GM21447 (cell line): Measurements from ENCODE around the gene CEP19.
"Not testable (repeated sequence)": the region's sequence is repeated elsewhere in the genome, so short reads cannot be mapped to it uniquely, and the experiment has no call there.

Source experiments
- ATAC-seq: cut with Tn5 transposase; IDR thresholded peaks from one replicate; pipeline ENCODE4 v1.9.1; 2021; ENCODE audit not compliant: unreplicated experiment

The CEP19 gene, protein sequence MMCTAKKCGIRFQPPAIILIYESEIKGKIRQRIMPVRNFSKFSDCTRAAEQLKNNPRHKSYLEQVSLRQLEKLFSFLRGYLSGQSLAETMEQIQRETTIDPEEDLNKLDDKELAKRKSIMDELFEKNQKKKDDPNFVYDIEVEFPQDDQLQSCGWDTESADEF

DNA sequence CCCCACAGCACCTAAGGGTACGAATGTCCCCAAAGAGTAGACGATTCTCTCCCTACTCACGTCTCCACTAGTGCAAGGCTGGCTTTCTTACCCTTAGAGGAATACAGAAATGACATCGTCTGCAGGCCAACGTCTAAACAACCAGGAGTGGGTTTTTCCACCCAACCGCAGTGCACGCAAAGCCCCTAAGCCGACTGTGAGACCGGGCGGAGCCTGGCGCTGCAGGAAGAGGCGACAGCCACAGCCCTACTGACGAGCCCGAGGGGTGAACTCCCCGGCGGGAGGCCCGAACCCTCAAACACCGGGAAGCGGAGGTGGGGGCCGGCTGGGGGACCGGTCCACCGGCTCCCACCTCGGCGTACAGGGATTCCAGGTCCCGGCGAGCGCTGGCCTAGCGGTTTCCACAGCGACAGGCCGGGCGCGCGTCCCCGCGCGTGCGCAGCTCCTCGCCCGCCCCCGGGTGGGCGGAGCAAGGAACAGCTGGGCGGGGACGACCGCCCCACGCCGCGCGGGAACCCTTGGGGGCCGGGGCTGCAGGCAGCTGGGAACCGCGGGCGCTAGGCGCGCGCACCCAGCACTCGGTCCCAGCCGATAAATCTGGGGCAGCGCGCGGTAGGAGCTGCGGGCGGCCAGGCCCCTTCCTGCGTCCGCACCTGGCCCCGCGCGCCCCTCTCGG, at the start of gene CEP19, which contains the start of gene PIGX:
TSS of gene CEP19 (minus strand) at position 413 of the 676 bp plus-strand sequence. CDS start 3,593 bp downstream, outside the sequence.
TSS of gene PIGX (plus strand) at position 540 of the 676 bp plus-strand sequence.
- peak; percentile 70 for ATAC-seq

DNA sequence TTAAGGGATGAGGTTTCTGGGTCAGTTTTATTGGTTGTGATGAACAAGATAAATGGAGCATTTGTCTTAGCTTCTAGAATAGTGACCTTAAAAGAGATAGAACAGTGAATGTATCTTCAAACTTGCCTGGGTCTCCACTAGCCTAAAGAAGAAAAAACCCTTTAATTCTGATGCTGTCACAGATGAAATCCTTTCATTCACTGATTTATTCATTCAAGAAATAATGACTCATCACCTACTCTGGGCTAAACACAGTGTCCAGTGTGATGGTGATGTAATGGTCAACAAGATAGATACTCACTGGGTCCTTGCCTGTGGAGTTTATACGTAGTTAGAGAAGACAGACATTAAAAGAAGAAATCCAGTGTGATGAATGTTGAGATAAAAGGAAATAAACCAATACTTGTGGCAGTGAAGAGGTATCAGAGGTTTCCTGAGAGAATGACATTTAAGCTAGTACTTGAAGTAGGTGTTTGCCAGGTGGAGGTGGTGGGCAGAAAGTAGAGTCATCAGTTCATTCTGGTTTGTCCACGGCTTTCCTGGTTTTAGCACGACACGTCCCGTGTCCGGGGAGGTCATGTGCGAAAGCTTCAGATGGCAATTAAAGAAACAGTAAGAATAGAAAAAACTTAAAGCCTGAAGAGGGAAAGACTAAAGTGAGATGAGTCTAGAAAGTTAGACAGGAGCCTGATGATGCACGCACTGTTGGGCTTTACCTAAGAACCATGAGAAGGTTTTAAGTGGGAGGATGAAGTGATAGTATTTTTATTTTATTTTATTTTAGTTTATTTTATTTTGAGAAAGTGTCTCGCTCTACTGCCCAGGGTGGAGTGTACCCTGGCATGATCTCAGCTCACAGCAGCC, 46.1 kb upstream of the CEP19 start:
- ATAC-seq = no peak

DNA sequence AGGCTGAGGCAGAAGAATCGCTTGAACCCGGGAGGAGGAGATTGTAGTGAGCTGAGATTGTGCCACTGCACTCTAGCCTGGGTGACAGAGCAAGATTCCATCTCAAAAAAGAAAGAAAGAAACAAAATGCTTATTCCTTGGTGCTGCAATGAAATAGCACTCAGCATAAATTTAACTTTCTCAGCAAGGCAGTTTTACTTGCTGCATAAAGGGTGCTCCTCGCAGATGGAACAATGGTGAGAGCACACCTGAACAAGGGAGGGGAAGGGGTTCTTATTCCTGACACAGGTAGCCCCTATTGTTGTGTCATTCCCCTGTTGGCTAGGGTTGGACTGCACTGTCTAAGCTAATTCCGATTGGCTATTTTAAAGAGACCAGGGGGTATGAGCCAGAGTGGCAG, 44.7 kb upstream of the CEP19 start:
- no peak for ATAC-seq

DNA sequence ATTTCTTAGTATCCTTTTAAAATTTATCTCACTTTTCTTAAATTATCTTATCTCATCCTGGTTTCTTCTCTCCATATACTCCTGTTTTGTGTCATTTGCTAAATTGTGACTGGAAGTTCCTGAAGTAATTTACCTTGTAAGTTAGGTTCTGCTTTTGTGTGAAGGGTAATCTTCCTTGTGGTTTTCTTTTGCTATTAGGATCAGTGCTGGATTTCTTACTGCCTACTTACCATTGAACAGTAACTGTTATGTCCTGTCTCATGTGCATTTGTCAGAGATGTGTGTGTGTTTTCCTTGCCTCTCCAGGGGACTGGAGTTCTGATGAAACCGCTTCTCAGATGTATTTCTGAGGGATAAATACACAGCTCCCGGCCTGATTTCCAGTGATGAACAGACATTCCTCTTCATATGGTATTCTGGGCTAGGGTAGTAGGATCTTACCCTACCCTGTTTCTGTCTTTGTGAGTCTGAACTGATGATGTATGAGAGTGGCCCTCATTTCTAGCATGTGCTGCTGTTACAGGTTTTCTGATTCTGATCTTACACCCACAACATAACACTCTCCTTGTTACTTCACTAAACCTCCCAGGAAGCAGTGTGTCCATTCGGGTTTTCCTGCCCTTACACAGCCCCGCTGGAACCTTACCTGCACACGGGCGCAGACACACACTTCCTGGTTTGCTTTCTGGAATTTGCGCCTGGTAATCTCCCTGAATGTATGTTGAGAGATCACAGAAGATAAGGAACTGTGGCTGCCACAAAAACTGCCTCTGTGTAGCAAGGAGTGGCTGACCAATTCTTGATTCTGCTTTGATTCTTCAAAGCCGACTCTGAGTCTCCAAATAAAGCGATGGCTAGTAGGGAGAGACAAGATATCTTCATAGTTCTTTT, 42.3 kb upstream of the CEP19 start:
- ATAC-seq = no peak

DNA sequence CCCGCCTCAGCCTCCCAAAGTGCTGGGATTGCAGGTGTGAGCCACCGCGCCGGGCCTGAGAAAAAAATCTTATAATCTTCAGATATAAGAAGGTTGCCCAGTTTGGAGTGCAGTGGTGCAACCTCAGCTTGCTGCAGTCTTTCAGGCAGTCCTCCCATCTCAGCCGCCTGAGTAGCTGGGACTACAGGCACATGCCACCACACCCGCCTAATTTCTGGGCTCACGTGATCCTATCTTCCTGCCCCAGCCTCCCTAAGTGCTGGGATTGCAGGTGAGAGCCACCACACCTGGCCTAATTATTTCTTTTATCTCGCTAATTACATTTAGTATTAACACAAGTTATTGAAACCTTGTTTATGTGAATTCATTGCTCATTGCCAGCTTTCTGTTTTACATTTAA, 41.2 kb upstream of the CEP19 start:
- no peak for ATAC-seq

DNA sequence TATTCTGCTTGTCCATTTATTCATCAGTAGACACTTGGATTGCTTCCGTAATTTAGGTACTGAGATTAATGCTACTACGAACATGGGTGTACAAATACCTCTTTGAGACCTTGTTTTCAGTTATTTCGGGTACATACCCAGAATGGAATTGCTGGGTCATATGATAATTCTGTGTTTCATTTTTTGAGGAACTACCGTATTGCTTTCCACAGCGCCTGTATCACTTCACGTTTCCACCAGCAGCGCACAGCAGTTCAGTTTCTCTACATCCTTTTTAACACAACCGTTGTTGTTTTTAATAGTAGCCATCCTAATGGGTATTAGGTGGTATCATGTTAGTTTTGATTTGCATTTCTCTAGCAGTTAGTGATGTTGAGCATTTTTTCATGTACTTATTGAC, 37.1 kb upstream of the CEP19 start:
- ATAC-seq = no peak

DNA sequence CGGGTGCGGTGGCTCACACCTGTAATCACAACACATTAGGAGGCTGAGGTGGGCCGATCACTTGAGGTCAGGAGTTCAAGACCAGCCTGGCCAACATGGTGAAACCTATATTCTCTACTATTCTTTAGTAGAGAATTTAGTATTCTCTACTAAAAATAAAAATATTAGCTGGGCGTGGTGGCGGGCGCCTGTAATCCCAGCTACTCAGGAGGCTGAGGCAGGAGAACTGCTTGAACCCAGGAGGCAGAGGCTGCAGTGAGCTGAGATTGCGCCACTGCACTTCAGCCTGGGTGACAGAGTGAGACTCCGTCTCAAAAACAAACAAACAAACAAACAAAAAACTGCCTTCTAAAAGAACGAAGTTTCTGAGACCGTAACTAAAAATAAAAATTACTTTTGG, 31.5 kb upstream of the CEP19 start:
- not testable (repeated sequence) for ATAC-seq

DNA sequence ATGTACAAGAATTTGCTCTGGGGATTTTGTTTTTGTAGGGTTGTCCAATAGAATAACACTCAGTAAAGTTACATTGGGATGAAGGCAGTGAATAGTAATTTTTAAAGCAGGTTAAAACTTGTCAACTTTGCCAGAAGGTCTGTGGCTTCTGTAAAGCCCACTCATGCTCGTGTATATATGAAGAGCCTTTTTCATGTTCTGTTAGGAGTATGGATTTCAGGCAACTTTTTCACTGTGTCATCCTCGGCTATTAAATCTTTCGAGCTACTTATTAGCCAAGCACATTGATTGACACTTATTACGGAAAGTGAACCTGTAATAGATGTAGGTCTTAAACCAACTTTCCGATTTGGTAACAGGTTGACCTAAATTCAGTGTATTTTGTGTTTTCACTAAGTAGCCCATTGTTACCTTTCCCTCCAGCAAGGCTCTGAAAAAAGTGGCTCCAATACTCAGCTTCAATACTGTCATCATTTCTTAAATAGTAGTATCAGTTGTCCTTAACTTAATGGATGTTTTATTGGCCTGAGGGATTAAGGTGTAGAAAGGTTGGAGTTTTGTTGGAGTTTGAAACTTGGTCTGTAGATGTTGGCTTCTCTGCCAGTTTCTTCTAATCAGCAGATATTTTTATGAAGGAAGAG, 29.3 kb upstream of the CEP19 start:
- no peak for ATAC-seq

DNA sequence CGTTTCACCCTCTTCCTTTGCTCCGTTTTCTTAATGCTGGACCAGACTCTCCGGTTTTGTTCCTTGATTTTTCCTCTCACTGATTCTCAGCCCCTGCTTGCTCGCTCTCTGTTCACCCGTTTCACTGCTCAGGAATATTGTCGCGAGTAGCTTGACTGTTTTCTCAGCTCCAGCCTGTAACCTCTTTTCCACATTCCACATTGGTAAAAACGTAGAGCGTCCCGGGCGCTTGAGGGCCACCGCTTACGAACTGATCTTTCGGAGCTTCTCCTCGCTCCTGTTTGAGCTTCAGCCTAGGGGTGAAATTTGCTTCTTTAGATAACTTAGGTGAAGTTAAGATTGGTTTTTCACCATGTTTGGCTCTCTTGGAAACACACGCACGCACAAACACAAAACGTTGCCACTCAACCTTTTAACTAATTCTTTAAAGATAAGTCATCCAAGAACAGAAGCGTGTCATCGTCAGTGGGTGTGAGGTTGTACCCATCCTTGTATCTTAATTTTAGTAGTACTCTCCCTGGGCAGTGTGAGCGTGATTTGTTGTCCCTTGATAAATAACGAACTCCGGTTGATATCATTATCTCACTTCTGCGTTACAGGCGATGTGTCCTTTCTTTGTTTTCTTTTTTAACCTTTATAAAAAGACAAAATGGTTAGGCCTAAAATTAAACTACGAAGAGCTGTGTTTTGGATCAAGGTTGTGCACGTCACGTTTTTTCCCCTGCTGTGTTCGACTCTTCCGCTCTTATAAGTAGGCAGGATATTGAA, 28.6 kb upstream of the CEP19 start:
- peak; percentile 6 for ATAC-seq

DNA sequence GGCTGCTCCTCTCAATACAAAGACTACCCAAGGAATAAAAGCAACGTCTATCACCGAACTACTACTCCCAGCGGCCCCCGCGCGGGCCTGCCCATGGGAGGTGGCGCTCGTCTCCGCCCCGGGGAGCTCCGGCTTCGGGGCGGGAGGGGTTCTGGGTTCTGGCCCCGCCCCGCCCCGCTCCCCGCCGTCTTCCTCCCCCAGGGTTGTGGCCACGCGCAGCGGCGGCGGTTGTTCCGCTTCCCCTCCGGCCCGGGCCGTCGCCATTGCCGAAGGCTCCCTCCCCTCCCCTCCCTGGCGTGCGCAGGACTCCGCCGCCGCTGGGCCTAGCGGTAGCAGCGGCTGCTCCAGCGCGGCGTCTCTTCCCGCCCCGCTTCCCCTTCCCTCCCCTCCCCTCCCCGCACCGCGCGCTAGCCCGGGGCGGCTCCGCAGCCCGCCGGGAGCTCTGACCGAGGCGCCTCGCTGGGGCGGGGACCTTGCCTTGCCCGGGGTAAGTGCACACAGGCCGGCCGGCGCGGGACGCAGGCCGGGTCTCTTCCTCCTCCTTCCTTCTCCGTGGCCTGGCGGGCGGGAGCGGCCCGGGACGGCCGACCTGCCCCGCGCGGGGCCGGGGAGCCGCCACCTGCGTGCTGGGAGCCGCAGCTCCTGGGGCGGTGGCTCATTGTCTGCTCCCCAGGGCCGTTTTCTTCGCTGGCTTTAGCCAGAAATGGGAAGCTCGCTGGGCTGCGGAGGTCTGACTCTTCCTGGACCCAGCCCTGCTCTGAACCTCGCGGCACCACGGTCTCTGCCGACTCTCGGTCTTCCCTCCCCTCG, 27.8 kb upstream of the CEP19 start, which contains the start of gene PAK2:
TSS of gene PAK2 (plus strand) at position 187 of the 810 bp plus-strand sequence. CDS start 42,790 bp downstream, outside the sequence.
- peak; percentile 76 for ATAC-seq

DNA sequence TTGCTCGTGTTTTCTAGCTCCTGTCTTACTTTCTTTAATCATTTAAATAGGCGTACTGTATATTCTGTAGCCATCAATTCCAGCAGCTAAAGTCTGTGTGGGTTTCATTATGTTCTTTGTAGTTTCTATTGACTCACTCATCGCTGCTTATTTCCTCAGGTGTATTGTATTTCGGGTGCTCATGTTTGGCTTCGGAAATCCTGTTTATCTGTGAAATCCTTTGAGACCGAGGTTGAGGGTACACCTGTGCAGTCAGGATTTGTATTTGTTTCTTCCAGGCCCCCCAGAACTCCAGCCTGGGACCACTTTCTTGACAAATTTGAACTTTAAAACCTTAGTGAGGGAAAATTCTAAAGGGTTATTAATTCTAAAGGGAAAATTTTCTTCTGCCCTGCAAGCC, 25.6 kb upstream of the CEP19 start:
- no peak for ATAC-seq

DNA sequence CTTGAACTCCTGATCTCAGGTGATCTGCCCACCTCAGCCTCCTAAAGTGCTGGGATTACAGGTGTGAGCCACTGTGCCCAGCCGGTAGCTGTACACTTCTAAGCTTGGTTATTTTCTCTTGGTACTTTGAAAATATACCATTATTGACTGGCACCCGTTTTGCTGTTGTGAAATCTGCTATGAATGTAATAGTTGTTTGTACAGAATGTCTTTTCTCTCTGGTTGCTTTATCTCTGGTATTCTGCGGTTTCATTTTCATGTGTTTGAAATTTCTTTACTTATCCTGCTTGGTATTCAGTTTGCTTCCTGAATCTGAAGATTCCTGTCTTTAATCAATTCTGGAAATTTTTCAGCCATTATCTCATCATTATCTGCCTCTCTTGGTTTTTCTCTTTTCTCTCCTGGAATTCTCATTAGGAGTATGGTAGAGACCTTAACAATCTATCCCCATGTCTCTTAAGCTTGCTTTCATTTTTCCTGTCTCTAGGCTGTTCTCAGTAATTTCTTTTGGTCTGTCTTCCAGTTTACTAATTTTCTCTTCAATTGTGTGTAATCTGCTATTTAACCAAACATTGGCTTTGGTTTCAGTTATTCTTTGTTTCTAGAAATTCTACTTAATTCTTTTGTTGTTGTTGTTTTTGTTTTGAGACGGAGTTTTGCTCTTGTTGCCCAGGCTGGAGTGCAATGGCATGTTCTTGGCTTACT, 24.8 kb upstream of the CEP19 start:
- ATAC-seq = no peak

DNA sequence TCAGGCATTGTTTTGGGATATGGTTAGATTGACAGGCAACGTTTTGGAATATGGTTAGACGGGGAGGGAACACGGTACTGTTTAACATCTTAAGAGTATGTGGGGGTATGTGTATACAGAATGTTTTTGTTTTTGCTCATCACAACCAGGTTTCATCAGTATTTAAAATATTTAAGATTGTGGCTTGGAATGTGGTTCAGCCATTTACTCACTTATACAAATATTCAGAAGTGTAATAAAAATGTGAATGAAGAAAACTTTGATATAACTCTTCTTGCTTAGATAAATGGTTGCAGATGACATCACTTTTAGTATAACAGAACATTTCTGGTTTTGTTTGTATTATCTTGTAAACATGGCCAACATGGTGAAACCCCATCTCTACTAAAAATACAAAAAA, 23.7 kb upstream of the CEP19 start:
- no peak for ATAC-seq

DNA sequence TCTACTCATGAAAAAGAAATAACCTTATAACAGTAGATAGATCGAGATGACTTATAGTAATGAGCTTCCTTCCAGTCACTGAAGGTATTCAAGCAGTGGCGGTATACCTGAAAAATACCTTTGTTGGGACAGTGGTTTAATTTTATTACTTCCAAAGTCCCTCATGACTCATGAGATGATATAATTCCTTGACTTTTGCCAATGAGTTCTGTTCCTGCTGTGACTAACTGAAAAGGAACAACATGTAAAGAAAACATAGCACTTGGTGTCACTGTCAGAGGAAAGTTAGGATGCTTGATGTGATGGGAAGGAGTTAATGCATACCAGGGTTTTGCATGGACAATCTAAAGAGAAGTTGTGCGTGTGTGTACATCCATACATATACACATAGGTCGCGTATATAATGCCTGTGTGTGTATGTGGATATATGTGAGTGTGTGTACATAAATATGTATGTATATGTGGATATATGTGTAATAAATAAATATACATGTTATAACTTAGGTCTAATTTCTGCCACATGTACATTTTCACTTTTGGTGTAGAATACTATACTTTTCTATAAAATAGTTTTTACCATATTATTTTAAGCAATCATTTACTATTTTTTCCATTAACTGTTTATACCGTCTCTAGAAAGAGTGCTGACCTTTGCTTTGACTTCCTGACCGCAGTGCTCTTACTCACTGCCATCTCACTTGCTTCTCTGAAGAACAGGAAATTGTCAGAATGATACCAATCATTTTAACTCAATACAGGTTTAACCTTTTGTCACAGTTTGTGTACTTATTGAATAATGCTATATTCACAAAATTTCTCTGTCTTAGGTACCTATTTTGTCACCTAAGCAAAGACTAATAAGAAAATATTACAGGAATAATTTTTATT, 15.0 kb upstream of the CEP19 start:
- no peak for ATAC-seq

DNA sequence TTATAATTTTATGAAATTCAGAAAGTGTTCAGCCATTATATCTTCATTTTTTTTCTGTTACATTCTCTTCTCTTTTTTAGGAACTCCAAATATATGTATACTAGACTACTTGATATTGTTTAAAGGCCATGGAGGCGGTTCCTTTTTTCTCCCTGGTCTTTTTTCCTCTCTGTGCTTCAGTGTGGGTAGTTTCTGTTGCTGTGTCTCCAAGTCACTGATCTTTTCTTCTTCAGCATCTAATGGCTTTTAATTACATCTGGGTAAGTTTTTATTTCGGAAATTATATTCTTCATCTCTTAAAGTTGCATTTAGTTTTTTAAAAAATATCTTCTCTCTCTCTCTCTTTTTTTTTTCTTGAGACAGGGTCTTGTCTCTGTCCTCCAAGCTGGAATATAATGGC, 9.0 kb upstream of the CEP19 start:
- no peak for ATAC-seq

DNA sequence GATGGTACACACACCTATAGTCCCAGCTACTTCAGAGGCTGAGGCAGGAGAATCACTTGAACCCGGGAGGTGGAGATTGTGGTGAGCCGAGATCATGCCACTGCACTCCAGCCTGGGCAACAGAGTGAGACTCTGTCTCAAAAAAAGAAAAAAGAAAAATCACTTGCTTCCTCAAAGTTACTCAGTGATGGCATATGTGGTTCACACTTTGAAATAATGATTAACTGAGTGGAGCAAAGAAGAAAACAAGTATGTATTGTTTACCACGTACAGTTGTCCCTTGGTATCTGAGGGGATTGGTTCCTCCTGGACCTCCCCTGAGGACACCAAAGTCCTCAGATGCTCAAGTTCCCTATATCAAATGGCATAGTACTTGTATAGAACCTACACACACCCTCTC, 5.1 kb upstream of the CEP19 start:
- peak; percentile 55 for ATAC-seq
